ENCODE results near the gene SEC63.

DNA sequence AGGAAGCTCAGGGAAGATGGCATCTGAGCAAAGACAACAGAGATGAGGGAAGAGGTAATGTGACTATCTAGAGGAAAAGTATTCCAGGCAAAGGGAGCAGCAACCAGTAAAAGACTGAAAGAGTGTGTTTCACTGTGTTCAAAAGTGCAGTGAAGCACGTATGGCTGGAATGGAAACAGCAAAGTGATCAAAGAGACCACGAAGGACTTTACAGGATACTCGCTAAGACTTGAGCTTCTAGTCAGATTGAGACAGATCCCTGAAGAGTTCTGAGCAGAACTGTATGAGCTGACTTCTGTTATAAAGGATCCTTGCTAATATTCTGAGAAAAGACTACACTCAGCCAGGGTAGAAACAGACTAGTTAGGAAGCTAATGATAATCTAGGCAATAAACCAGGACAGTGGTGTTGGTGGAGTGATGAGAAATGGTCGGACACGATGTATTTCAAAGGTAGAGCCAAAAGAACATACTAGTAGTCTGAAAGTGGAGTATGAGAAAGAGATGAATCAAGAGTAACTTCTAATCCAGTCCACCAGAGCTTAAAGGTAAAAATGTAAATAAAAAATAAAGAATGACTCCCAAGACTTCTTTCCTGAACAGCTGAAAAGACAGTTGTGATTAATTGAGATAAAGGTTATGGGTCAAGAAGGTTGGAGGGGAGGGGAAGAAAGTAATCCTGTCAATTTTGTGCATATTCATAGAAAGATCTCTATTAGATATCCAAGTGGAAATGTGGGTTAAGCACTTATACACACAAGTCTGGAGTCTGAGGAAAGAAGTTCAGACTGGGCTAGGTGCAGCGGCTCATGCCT is 14.2 kb downstream of the SEC63 start:
- TF ChIP-seq ARNTL (CRISPR knock-in tag; IDR thresholded peaks at IDR 0.05; ENCODE audit: borderline replicate concordance, low read depth) (no peak), SNAI2 (CRISPR knock-in tag; IDR thresholded peaks at IDR 0.05) (no peak), ESRRG (CRISPR knock-in tag; IDR thresholded peaks at IDR 0.05) (no peak), GLIS3 (CRISPR knock-in tag; IDR thresholded peaks at IDR 0.05) (no peak)
- TF ChIP-seq, protein P1, sequence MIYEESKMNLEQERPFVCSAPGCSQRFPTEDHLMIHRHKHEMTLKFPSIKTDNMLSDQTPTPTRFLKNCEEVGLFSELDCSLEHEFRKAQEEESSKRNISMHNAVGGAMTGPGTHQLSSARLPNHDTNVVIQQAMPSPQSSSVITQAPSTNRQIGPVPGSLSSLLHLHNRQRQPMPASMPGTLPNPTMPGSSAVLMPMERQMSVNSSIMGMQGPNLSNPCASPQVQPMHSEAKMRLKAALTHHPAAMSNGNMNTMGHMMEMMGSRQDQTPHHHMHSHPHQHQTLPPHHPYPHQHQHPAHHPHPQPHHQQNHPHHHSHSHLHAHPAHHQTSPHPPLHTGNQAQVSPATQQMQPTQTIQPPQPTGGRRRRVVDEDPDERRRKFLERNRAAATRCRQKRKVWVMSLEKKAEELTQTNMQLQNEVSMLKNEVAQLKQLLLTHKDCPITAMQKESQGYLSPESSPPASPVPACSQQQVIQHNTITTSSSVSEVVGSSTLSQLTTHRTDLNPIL (CRISPR knock-in tag; IDR thresholded peaks at IDR 0.05; ENCODE audit: low read depth): no peak
- TF ChIP-seq, protein P2, sequence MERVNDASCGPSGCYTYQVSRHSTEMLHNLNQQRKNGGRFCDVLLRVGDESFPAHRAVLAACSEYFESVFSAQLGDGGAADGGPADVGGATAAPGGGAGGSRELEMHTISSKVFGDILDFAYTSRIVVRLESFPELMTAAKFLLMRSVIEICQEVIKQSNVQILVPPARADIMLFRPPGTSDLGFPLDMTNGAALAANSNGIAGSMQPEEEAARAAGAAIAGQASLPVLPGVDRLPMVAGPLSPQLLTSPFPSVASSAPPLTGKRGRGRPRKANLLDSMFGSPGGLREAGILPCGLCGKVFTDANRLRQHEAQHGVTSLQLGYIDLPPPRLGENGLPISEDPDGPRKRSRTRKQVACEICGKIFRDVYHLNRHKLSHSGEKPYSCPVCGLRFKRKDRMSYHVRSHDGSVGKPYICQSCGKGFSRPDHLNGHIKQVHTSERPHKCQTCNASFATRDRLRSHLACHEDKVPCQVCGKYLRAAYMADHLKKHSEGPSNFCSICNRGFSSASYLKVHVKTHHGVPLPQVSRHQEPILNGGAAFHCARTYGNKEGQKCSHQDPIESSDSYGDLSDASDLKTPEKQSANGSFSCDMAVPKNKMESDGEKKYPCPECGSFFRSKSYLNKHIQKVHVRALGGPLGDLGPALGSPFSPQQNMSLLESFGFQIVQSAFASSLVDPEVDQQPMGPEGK (CRISPR knock-in tag; IDR thresholded peaks at IDR 0.05; ENCODE audit: borderline replicate concordance): no peak
- TF ChIP-seq, protein P3, sequence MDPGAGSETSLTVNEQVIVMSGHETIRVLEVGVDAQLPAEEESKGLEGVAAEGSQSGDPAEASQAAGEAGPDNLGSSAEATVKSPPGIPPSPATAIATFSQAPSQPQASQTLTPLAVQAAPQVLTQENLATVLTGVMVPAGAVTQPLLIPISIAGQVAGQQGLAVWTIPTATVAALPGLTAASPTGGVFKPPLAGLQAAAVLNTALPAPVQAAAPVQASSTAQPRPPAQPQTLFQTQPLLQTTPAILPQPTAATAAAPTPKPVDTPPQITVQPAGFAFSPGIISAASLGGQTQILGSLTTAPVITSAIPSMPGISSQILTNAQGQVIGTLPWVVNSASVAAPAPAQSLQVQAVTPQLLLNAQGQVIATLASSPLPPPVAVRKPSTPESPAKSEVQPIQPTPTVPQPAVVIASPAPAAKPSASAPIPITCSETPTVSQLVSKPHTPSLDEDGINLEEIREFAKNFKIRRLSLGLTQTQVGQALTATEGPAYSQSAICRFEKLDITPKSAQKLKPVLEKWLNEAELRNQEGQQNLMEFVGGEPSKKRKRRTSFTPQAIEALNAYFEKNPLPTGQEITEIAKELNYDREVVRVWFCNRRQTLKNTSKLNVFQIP (CRISPR knock-in tag; IDR thresholded peaks at IDR 0.05; ENCODE audit: borderline replicate concordance, low read depth): no peak
- TF ChIP-seq, protein P4, sequence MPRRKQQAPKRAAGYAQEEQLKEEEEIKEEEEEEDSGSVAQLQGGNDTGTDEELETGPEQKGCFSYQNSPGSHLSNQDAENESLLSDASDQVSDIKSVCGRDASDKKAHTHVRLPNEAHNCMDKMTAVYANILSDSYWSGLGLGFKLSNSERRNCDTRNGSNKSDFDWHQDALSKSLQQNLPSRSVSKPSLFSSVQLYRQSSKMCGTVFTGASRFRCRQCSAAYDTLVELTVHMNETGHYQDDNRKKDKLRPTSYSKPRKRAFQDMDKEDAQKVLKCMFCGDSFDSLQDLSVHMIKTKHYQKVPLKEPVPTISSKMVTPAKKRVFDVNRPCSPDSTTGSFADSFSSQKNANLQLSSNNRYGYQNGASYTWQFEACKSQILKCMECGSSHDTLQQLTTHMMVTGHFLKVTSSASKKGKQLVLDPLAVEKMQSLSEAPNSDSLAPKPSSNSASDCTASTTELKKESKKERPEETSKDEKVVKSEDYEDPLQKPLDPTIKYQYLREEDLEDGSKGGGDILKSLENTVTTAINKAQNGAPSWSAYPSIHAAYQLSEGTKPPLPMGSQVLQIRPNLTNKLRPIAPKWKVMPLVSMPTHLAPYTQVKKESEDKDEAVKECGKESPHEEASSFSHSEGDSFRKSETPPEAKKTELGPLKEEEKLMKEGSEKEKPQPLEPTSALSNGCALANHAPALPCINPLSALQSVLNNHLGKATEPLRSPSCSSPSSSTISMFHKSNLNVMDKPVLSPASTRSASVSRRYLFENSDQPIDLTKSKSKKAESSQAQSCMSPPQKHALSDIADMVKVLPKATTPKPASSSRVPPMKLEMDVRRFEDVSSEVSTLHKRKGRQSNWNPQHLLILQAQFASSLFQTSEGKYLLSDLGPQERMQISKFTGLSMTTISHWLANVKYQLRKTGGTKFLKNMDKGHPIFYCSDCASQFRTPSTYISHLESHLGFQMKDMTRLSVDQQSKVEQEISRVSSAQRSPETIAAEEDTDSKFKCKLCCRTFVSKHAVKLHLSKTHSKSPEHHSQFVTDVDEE (CRISPR knock-in tag; IDR thresholded peaks at IDR 0.05): no peak

All from SK-N-SH treated with all-trans-retinoic acid at 6 μM for 48 hours (cell line).